ENCODE results near the gene UNC45A. TPM values are rescaled to one million over a fixed set of nuclear protein-coding genes. Genes with fewer than 3 reads are reported as not detected.

The UNC45A gene
- total and polyA plus RNA-seq, 4 donors: 13.9 to 31.2 (median 24.9) TPM

DNA sequence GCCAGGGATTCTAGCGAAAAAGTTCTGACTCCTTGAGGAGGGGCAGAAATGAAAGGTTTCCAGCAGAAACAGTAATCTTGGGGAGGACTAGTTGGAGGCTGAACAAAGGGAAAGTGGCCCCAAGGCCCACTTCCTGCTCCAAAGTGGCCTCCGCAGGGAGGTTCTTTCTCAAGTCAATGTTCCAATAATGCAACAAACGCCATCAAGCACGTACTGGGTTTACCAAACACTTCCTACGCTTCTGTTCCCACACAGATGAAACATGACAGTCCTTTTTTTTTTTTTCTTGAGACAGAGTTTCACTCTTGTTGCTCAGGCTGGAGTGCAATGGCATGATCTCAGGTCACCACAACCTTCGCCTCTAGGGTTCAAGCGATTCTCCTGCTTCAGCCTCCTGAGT lies 10.0 kb downstream of the UNC45A start:
- TF ChIP-seq, protein P1, sequence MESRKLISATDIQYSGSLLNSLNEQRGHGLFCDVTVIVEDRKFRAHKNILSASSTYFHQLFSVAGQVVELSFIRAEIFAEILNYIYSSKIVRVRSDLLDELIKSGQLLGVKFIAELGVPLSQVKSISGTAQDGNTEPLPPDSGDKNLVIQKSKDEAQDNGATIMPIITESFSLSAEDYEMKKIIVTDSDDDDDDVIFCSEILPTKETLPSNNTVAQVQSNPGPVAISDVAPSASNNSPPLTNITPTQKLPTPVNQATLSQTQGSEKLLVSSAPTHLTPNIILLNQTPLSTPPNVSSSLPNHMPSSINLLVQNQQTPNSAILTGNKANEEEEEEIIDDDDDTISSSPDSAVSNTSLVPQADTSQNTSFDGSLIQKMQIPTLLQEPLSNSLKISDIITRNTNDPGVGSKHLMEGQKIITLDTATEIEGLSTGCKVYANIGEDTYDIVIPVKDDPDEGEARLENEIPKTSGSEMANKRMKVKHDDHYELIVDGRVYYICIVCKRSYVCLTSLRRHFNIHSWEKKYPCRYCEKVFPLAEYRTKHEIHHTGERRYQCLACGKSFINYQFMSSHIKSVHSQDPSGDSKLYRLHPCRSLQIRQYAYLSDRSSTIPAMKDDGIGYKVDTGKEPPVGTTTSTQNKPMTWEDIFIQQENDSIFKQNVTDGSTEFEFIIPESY (IDR thresholded peaks at IDR 0.05): no peak
- TF ChIP-seq, protein P2, sequence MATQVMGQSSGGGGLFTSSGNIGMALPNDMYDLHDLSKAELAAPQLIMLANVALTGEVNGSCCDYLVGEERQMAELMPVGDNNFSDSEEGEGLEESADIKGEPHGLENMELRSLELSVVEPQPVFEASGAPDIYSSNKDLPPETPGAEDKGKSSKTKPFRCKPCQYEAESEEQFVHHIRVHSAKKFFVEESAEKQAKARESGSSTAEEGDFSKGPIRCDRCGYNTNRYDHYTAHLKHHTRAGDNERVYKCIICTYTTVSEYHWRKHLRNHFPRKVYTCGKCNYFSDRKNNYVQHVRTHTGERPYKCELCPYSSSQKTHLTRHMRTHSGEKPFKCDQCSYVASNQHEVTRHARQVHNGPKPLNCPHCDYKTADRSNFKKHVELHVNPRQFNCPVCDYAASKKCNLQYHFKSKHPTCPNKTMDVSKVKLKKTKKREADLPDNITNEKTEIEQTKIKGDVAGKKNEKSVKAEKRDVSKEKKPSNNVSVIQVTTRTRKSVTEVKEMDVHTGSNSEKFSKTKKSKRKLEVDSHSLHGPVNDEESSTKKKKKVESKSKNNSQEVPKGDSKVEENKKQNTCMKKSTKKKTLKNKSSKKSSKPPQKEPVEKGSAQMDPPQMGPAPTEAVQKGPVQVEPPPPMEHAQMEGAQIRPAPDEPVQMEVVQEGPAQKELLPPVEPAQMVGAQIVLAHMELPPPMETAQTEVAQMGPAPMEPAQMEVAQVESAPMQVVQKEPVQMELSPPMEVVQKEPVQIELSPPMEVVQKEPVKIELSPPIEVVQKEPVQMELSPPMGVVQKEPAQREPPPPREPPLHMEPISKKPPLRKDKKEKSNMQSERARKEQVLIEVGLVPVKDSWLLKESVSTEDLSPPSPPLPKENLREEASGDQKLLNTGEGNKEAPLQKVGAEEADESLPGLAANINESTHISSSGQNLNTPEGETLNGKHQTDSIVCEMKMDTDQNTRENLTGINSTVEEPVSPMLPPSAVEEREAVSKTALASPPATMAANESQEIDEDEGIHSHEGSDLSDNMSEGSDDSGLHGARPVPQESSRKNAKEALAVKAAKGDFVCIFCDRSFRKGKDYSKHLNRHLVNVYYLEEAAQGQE (IDR thresholded peaks at IDR 0.05): no peak
- Histone ChIP-seq H3K9me3 (ENCODE audit: control insufficient read depth in 4 of 4, low read length in 3 of 4) (no peaks in the 10 kb centered on the region), H3K27ac (ENCODE audit: low read depth in 1 of 2, low read length in 2 of 2) (no peak overlapping the region), H3K27me3 (ENCODE audit: control insufficient read depth in 4 of 4, insufficient read depth in 4 of 4, low read length in 3 of 4) (no peaks in the 10 kb centered on the region), H3K36me3 (ENCODE audit: control insufficient read depth in 4 of 4, insufficient read depth in 3 of 4, low read depth in 1 of 4, low read length in 3 of 4) (peaks cover 34 to 73% (median 45%) of the 10 kb centered on the region in 4 donors), H3K9ac (ENCODE audit: low read depth in 1 of 2, low read length in 2 of 2) (no peak overlapping the region), H3K4me1 (ENCODE audit: control insufficient read depth in 4 of 4, insufficient read depth in 4 of 4, low read length in 3 of 4) (no peaks in the 10 kb centered on the region), H3K4me3 (ENCODE audit: low read depth in 1 of 3, low read length in 3 of 3) (no peak overlapping the region)
- DNase-seq (ENCODE audit: low spot score): no peak
- WGBS: 95% methylated on average over 7 of the region's 7 CpGs

DNA sequence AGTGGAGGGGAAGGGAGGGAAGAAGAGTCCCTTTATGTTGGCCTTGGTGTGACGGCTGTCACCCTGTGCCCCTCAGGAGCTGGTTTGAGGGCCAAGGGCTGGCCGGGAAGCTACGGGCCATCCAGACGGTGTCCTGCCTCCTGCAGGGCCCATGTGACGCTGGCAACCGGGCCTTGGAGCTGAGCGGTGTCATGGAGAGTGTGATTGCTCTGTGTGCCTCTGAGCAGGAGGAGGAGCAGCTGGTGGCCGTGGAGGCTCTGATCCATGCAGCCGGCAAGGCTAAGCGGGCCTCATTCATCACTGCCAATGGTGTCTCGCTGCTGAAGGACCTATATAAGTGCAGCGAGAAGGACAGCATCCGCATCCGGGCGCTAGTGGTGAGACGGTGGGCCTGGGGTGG lies 11.5 kb downstream of the UNC45A start:
- DNase-seq (ENCODE audit: low spot score): no peak
- 95% methylated on average over 16 of the region's 16 CpGs for WGBS
- Histone ChIP-seq H3K4me1 (ENCODE audit: control insufficient read depth in 4 of 4, insufficient read depth in 4 of 4, low read length in 3 of 4) (no peaks in the 10 kb centered on the region), H3K9me3 (ENCODE audit: control insufficient read depth in 4 of 4, low read length in 3 of 4) (no peaks in the 10 kb centered on the region), H3K27me3 (ENCODE audit: control insufficient read depth in 4 of 4, insufficient read depth in 4 of 4, low read length in 3 of 4) (no peaks in the 10 kb centered on the region), H3K27ac (ENCODE audit: low read depth in 1 of 2, low read length in 2 of 2) (no peak overlapping the region), H3K36me3 (ENCODE audit: control insufficient read depth in 4 of 4, insufficient read depth in 3 of 4, low read depth in 1 of 4, low read length in 3 of 4) (peaks cover 27 to 74% (median 41%) of the 10 kb centered on the region in 4 donors), H3K4me3 (ENCODE audit: low read depth in 1 of 3, low read length in 3 of 3) (no peak overlapping the region), H3K9ac (ENCODE audit: low read depth in 1 of 2, low read length in 2 of 2) (no peak overlapping the region)
- TF ChIP-seq NR2F2 (IDR thresholded peaks at IDR 0.05) (no peak), FOXA2 (IDR thresholded peaks at IDR 0.05) (no peak), YY1 (IDR thresholded peaks at IDR 0.05) (no peak), RXRA (IDR thresholded peaks at IDR 0.05) (no peak), FOXA1 (IDR thresholded peaks at IDR 0.05) (no peak)
- TF ChIP-seq, protein P3, sequence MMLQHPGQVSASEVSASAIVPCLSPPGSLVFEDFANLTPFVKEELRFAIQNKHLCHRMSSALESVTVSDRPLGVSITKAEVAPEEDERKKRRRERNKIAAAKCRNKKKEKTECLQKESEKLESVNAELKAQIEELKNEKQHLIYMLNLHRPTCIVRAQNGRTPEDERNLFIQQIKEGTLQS (IDR thresholded peaks at IDR 0.05): no peak
- TF ChIP-seq, protein P1 (IDR thresholded peaks at IDR 0.05): no peak

DNA sequence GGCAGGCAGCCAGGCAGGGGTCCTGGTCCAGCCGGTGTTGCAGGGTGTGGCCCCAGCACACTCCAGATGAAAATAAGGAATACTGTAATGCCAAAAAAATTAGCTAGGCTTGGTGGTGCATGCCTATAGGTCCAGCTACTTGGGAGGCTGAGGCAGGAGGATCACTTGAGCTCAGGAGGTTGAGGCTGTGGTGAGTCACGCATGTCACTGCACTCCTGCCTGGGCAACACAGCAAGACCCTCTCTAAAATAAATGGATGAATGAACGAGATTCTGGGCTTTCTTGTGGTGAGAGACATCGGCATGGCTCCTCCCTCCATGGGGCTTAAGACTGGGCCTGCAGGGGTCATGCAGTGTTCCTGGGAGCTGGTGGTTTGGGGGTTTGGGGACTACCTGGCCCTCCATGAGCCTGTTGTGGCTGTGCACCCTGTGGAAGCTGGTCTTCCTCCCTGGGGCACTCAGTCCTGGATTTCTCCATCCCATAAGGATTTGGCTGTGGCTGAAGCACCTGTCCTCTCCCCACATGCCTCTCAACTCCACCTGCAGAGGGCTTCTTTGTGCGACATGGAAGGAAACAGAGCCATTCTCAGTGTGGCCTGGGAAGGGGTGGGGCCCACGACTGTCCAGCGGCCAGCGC lies 12.0 kb downstream of the UNC45A start:
- WGBS: 95% methylated on average over 8 of the region's 8 CpGs
- H3K27ac ChIP-seq (ENCODE audit: low read depth in 1 of 2, low read length in 2 of 2): no peak overlapping the region

More for the DNA sequence above, 12.0 kb downstream of the UNC45A start:
- no peaks in the 10 kb centered on the region for H3K27me3 ChIP-seq (ENCODE audit: control insufficient read depth in 4 of 4, insufficient read depth in 4 of 4, low read length in 3 of 4)
- H3K4me1 ChIP-seq (ENCODE audit: control insufficient read depth in 4 of 4, insufficient read depth in 4 of 4, low read length in 3 of 4): no peaks in the 10 kb centered on the region
- H3K9me3 ChIP-seq (ENCODE audit: control insufficient read depth in 4 of 4, low read length in 3 of 4): no peaks in the 10 kb centered on the region
- no peak overlapping the region for H3K9ac ChIP-seq (ENCODE audit: low read depth in 1 of 2, low read length in 2 of 2)
- no peak for DNase-seq (ENCODE audit: low spot score)
- peaks cover 27 to 77% (median 42%) of the 10 kb centered on the region in 4 donors for H3K36me3 ChIP-seq (ENCODE audit: control insufficient read depth in 4 of 4, insufficient read depth in 3 of 4, low read depth in 1 of 4, low read length in 3 of 4)
- TF ChIP-seq TAF1 (conservative IDR thresholded peaks at IDR 0.05) (no peak), GABPA (IDR thresholded peaks at IDR 0.05 in 1 of 2, conservative IDR thresholded peaks at IDR 0.05 in 1 of 2) (no peak), RXRA (IDR thresholded peaks at IDR 0.05) (no peak), HNF4A (conservative IDR thresholded peaks at IDR 0.05) (no peak), SP1 (IDR thresholded peaks at IDR 0.05) (no peak)
- TF ChIP-seq, protein P2 (IDR thresholded peaks at IDR 0.05): no peak
- H3K4me3 ChIP-seq (ENCODE audit: low read depth in 1 of 3, low read length in 3 of 3): no peak overlapping the region
